PC-9 (cell line): ENCODE results near the gene SEC16B. TPM values are rescaled to one million over a fixed set of nuclear protein-coding genes. Genes with fewer than 3 reads are reported as not detected.

Source experiments
- BruUV-seq: library from RNA; stranded (reverse); fragments of 400-500 nt; replicated peaks from 2 replicates; lab custom pipeline; 2021; lab: Mats Ljungman, UMichigan
- CTCF ChIA-PET: fragments of 300-600 bp; sonication (Branson Sonifier 250); formaldehyde crosslinking; loops from one replicate; lab custom pipeline; 2022; ENCODE audit warnings: antibody characterized with exemption; lab: Charles Lee
- POLR2A ChIA-PET: fragments of 300-600 bp; sonication (Branson Sonifier 250); formaldehyde crosslinking; loops from one replicate; lab custom pipeline; 2022; ENCODE audit warnings: antibody characterized with exemption; ENCODE audit not compliant: unreplicated experiment; lab: Charles Lee
- DNase-seq, 2 experiments: peaks; one replicate each; pipeline versions ENCODE4 v3.0.0 to v3.0.0-alpha.2; 2015 to 2022; ENCODE audit warnings: mixed read lengths in 1 of 2
- H2AFZ ChIP-seq: fragments of 200-600 bp; sonication (generic); 2 replicates; pipeline ENCODE4 v1.8.1; 2017; ENCODE audit warnings: antibody characterized with exemption
- H3F3A ChIP-seq: fragments of 200-600 bp; sonication (generic); 2 replicates; pipeline ENCODE4 v1.8.1; 2017; ENCODE audit warnings: antibody characterized with exemption, mild to moderate bottlenecking, low read depth; ENCODE audit not compliant: insufficient read depth
- H3K27ac ChIP-seq: fragments of 200-600 bp; sonication (generic); 2 replicates; pipeline ENCODE4 v1.6.1; 2016; ENCODE audit warnings: mixed run types
- H3K27me3 ChIP-seq: fragments of 200-600 bp; sonication (generic); 2 replicates; pipeline ENCODE4 v1.6.1; 2016; ENCODE audit warnings: low read depth, mixed run types; ENCODE audit not compliant: insufficient read depth
- H3K36me3 ChIP-seq: fragments of 200-600 bp; sonication (generic); 2 replicates; pipeline ENCODE4 v1.6.1; 2016; ENCODE audit warnings: low read depth, mixed run types
- H3K4me1 ChIP-seq: fragments of 200-600 bp; sonication (generic); replicated peaks from 2 replicates; pipeline ENCODE4 v1.6.1; 2016; ENCODE audit warnings: mixed run types; ENCODE audit not compliant: insufficient read depth
- H3K4me2 ChIP-seq: fragments of 200-600 bp; sonication (generic); 2 replicates; pipeline ENCODE4 v1.6.1; 2017; ENCODE audit warnings: mixed run types
- H3K4me3 ChIP-seq: fragments of 200-600 bp; sonication (generic); 2 replicates; pipeline ENCODE4 v1.6.1; 2016; ENCODE audit warnings: mixed run types
- H3K79me2 ChIP-seq: fragments of 200-600 bp; sonication (generic); 2 replicates; pipeline ENCODE4 v1.6.1; 2017; ENCODE audit warnings: low read depth, mixed run types
- H3K9me2 ChIP-seq: fragments of 200-600 bp; sonication (generic); 2 replicates; pipeline ENCODE4 v1.8.1; 2017; ENCODE audit warnings: mild to moderate bottlenecking; ENCODE audit not compliant: insufficient read depth
- H3K9me3 ChIP-seq: fragments of 200-600 bp; sonication (generic); 2 replicates; pipeline ENCODE4 v1.8.1; 2016; ENCODE audit warnings: low read depth; ENCODE audit not compliant: insufficient read depth
- H4K20me1 ChIP-seq: fragments of 200-600 bp; sonication (generic); 2 replicates; pipeline ENCODE4 v1.8.1; 2017; ENCODE audit not compliant: insufficient read depth
- CTCF ChIP-seq: fragments of 200-600 bp; sonication (generic); conservative IDR thresholded peaks from 2 replicates; pipeline ENCODE4 v1.6.1; 2017; ENCODE audit warnings: mixed run types, antibody characterized with exemption, mild to moderate bottlenecking, moderate library complexity
- EZH2 ChIP-seq: fragments of 200-600 bp; sonication (generic); IDR thresholded peaks from 2 replicates; pipeline ENCODE4 v1.8.0; 2017; ENCODE audit warnings: antibody characterized with exemption, low read depth
- intact Hi-C: fragments of 100-400 bp; cut with micrococcal nuclease; formaldehyde crosslinking; loops from one replicate; pipeline ENCODE4 v1.10.0; 2022; ENCODE audit not compliant: unreplicated experiment
- total RNA-seq: library from RNA; stranded (reverse); gene quantifications from 2 replicates; pipeline ENCODE4 v1.2.3, GENCODE V29; 2021

The SEC16B gene
- total RNA-seq, 1 experiment from 2014 or later, result 2.0 TPM

GRCh38 chr1:177940682-177941081, 29.2 kb downstream of the SEC16B start:
- no peaks in the 10 kb centered on the region; the same call in 1 of the 2 replicates for H3K9me3 ChIP-seq
- H3K9me2 ChIP-seq, result no peaks in the 10 kb centered on the region
- H3K4me1 ChIP-seq, result no peaks in the 10 kb centered on the region
- H2AFZ ChIP-seq, result no peak overlapping the region
- no peaks in the 10 kb centered on the region for H3K36me3 ChIP-seq
- POLR2A ChIA-PET, result no interaction called here
- no TSS peak for BruUV-seq
- H4K20me1 ChIP-seq, result no peaks in the 10 kb centered on the region
- no peak for DNase-seq
- no peak overlapping the region for H3K4me3 ChIP-seq
- CTCF ChIA-PET, result no interaction called here
- H3K27ac ChIP-seq, result no peak overlapping the region
- H3F3A ChIP-seq, result no peaks in the 10 kb centered on the region
- H3K27me3 ChIP-seq, result peaks cover 3% of the 10 kb centered on the region; the same call in 1 of the 2 replicates
- no peak for TF ChIP-seq CTCF
- TF ChIP-seq EZH2, result no peak
- intact Hi-C loops, result loop anchor here (10.0 kb wide), 2 partner anchors 156 to 564 kb away; no protein-coding TSS in a partner anchor
- H3K4me2 ChIP-seq, result no peak overlapping the region
- H3K79me2 ChIP-seq, result no peaks in the 10 kb centered on the region

GRCh38 chr1:177937931-177938330, 31.9 kb downstream of the SEC16B start:
- Histone ChIP-seq H3K79me2 (no peaks in the 10 kb centered on the region), H2AFZ (no peak overlapping the region), H3K27me3 (peaks cover 4% of the 10 kb centered on the region; the same call in 1 of the 2 replicates), H3K9me3 (no peaks in the 10 kb centered on the region; the same call in 1 of the 2 replicates), H3F3A (no peaks in the 10 kb centered on the region), H3K4me2 (no peak overlapping the region), H3K9me2 (no peaks in the 10 kb centered on the region), H3K36me3 (no peaks in the 10 kb centered on the region), H3K27ac (no peak overlapping the region), H3K4me1 (no peaks in the 10 kb centered on the region), H4K20me1 (no peaks in the 10 kb centered on the region), H3K4me3 (no peak overlapping the region)
- POLR2A ChIA-PET, result no interaction called here
- CTCF ChIA-PET, result no interaction called here
- no TSS peak for BruUV-seq
- TF ChIP-seq EZH2 (no peak), CTCF (no peak)
- DNase-seq, result no peak
- intact Hi-C loops, result no loop called here

DNA sequence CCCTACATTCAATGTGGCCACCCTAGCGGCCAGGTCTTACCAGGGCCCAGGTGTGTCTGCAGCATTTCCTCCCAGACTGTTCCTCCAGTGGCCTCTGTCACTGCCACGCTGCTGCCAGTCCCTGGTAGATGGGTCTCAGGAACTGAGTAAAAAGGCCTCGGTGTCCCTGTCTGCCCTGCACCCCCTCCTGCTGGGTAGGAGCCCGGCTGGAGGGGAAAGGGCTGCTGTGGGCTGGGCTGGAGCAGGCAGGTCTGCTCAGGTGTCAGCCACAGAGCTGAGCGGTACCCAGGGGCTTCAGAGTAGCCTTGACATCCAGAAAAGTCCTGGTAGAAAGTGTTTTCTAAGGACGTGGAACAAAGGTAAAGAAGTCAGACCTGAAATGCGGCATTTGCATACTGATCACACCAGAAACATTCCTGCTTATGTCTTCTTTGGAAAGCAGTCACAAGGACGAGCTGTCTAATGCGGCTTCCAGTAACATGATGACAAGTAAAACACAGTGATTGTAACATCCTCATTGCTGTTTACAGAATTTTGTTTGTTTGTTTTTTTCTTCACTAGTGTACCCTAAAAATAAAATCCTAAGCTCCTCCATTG, 32.6 kb downstream of the SEC16B start:
- H3K4me3 ChIP-seq, result no peak overlapping the region
- H3F3A ChIP-seq, result no peaks in the 10 kb centered on the region
- BruUV-seq, result no TSS peak
- ChIA-PET CTCF (no interaction called here), POLR2A (no interaction called here)
- no peaks in the 10 kb centered on the region for H3K36me3 ChIP-seq
- no peaks in the 10 kb centered on the region for H3K4me1 ChIP-seq
- H3K9me3 ChIP-seq, result no peaks in the 10 kb centered on the region; the same call in 1 of the 2 replicates
- H3K9me2 ChIP-seq, result no peaks in the 10 kb centered on the region
- TF ChIP-seq EZH2, result no peak
- no peak for TF ChIP-seq CTCF
- no peak overlapping the region for H3K27ac ChIP-seq
- DNase-seq, result no peak
- intact Hi-C loops, result no loop called here
- H2AFZ ChIP-seq, result no peak overlapping the region
- H3K27me3 ChIP-seq, result peaks cover 4% of the 10 kb centered on the region; the same call in 1 of the 2 replicates
- no peaks in the 10 kb centered on the region for H4K20me1 ChIP-seq
- H3K79me2 ChIP-seq, result no peaks in the 10 kb centered on the region
- no peak overlapping the region for H3K4me2 ChIP-seq
